ENCODE measurements around the gene BCAS1. TPM values are rescaled to one million over a fixed set of nuclear protein-coding genes. Genes with fewer than 3 reads are reported as not detected.

BCAS1 gene
- total and polyA plus RNA-seq, 2 donors (not counting 1 experiment from before 2014, with no cell fraction given): 0.97 to 1.1 TPM

DNA sequence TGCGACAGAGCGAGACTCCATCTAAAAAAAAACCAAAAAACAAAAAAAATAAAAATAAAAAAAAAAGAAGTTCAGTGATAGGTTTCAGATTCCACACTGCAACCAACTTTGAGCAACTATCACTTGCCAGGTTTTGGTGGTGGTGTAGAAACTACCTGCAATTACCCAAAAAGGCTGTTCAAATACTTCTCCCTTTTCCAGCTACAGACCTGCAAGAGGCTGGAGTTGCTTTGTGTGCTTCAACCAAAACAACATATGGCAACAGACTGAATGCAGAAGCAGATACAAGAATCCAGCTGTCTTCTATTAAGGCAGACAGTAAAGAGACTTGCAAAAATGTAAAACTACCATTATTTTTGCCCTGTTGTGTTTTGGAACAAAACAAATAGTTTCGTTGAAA is 9.3 kb upstream of the BCAS1 start:
- Mint-ChIP-seq H3K4me3 (no peak overlapping the region), H3K4me1 (peaks cover 42% of the 10 kb centered on the region), H3K27me3 (no peaks in the 10 kb centered on the region), H3K27ac (peak overlapping the region; percentile 38), H3K9me3 (ENCODE audit: insufficient read depth) (peaks cover 2% of the 10 kb centered on the region)
- Histone ChIP-seq H2AFZ (ENCODE audit: insufficient read depth, low read depth, low read length, poor library complexity, severe bottlenecking) (no peak overlapping the region), H3K4me3 (ENCODE audit: control extremely low read depth in 1 of 5, extremely low read depth in 1 of 5, insufficient read depth in 1 of 5, low read depth in 2 of 5, low read length in 4 of 5) (no peak overlapping the region), H3K36me3 (replicated peaks in 1 of 2; ENCODE audit: control extremely low read depth in 1 of 2, control insufficient read depth in 1 of 2, extremely low read depth in 1 of 2, insufficient read depth in 2 of 2, low read length in 1 of 2) (no peaks in the 10 kb centered on the region), H3K27me3 (replicated peaks in 1 of 4; ENCODE audit: control extremely low read depth in 1 of 4, control insufficient read depth in 3 of 4, insufficient read depth in 4 of 4, low read length in 3 of 4) (no peaks in the 10 kb centered on the region), H3K79me2 (ENCODE audit: control insufficient read depth, insufficient read depth, low read length) (no peaks in the 10 kb centered on the region), H3K9ac (ENCODE audit: low read length) (no peak overlapping the region), H3K4me2 (replicated peaks; ENCODE audit: low read depth, low read length, poor library complexity, severe bottlenecking) (peak overlapping the region; percentile 20), H3K4me1 (ENCODE audit: control insufficient read depth in 2 of 2, insufficient read depth in 2 of 2, low read length in 2 of 2) (peaks cover 24 to 25% of the 10 kb centered on the region in 2 donors), H4K20me1 (ENCODE audit: control insufficient read depth, insufficient read depth, low read length, poor library complexity, severe bottlenecking) (no peaks in the 10 kb centered on the region), H3K27ac (ENCODE audit: low read length in 2 of 2) (no peak overlapping the region), H3K9me3 (ENCODE audit: control extremely low read depth in 1 of 3, control insufficient read depth in 2 of 3, insufficient read depth in 1 of 3, low read length in 2 of 3) (no peaks in the 10 kb centered on the region)
- DNase-seq (no peak), ATAC-seq (ENCODE audit: low read depth) (no peak)
- WGBS (ENCODE audit: insufficient coverage): no CpG with 5 or more reads among the region's 3 CpGs
- CTCF ChIA-PET: no interaction called here
- TF ChIP-seq EZH2 (IDR thresholded peaks at IDR 0.05; ENCODE audit: borderline replicate concordance, insufficient read depth, low read depth, low read length, poor library complexity, severe bottlenecking): no peak
- TF ChIP-seq, protein P1, sequence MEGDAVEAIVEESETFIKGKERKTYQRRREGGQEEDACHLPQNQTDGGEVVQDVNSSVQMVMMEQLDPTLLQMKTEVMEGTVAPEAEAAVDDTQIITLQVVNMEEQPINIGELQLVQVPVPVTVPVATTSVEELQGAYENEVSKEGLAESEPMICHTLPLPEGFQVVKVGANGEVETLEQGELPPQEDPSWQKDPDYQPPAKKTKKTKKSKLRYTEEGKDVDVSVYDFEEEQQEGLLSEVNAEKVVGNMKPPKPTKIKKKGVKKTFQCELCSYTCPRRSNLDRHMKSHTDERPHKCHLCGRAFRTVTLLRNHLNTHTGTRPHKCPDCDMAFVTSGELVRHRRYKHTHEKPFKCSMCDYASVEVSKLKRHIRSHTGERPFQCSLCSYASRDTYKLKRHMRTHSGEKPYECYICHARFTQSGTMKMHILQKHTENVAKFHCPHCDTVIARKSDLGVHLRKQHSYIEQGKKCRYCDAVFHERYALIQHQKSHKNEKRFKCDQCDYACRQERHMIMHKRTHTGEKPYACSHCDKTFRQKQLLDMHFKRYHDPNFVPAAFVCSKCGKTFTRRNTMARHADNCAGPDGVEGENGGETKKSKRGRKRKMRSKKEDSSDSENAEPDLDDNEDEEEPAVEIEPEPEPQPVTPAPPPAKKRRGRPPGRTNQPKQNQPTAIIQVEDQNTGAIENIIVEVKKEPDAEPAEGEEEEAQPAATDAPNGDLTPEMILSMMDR (IDR thresholded peaks at IDR 0.05): no peak
- POLR2A ChIA-PET: no interaction called here
- intact Hi-C loops (cut with micrococcal nuclease): no loop called here

DNA sequence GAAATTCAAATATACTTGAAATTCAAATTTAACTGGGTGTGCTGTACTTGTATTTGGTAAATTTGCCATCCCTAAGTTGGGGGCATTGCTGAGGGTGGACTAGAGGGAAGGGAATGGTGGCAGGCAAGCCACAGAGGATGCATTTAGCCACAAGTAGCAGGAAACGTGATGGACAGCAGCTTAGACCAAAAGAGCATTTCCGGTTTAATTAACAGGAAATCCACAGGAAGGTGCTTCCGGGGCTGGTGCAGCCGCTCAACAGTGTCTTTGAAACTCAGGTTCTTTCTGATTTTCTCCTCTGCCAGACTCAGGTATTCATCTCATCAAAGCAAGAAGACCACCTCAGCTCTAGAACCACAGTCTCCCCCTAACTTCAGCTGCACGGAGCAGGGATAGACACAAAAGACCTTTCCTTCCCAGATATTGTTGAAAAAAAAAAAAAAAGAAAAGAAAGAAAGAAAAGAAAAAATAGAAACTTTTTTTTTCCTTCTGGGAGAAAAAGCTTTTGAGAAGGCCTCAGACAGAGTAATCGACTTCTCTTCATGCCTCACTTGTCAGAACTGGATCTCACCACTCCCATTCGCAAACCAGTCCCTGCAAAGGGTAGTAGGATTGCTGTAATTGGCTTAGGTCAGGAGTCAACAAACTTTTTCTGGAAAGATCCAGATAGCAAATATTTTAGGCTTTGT is 8.0 kb upstream of the BCAS1 start:
- Histone ChIP-seq H3K9me3 (ENCODE audit: control extremely low read depth in 1 of 3, control insufficient read depth in 2 of 3, insufficient read depth in 1 of 3, low read length in 2 of 3) (no peaks in the 10 kb centered on the region), H3K9ac (ENCODE audit: low read length) (no peak overlapping the region), H2AFZ (ENCODE audit: insufficient read depth, low read depth, low read length, poor library complexity, severe bottlenecking) (peak overlapping the region; percentile 39), H3K27ac (ENCODE audit: low read length in 2 of 2) (peak overlapping the region; percentile 29 to 38), H3K4me1 (ENCODE audit: control insufficient read depth in 2 of 2, insufficient read depth in 2 of 2, low read length in 2 of 2) (peaks cover 17 to 21% of the 10 kb centered on the region in 2 donors), H3K4me3 (ENCODE audit: control extremely low read depth in 1 of 5, extremely low read depth in 1 of 5, insufficient read depth in 1 of 5, low read depth in 2 of 5, low read length in 4 of 5) (peak overlapping the region in 1 of 5 experiments; percentile 21), H3K27me3 (replicated peaks in 1 of 4; ENCODE audit: control extremely low read depth in 1 of 4, control insufficient read depth in 3 of 4, insufficient read depth in 4 of 4, low read length in 3 of 4) (no peaks in the 10 kb centered on the region), H3K4me2 (replicated peaks; ENCODE audit: low read depth, low read length, poor library complexity, severe bottlenecking) (peak overlapping the region; percentile 46), H4K20me1 (ENCODE audit: control insufficient read depth, insufficient read depth, low read length, poor library complexity, severe bottlenecking) (no peaks in the 10 kb centered on the region), H3K79me2 (ENCODE audit: control insufficient read depth, insufficient read depth, low read length) (no peaks in the 10 kb centered on the region), H3K36me3 (replicated peaks in 1 of 2; ENCODE audit: control extremely low read depth in 1 of 2, control insufficient read depth in 1 of 2, extremely low read depth in 1 of 2, insufficient read depth in 2 of 2, low read length in 1 of 2) (no peaks in the 10 kb centered on the region)
- H3K4me1 Mint-ChIP-seq: peaks cover 33% of the 10 kb centered on the region
- H3K4me3 Mint-ChIP-seq: peak overlapping the region; percentile 55
- ChIA-PET POLR2A (interaction anchor here (0.6 kb wide), 1 partner anchor 370 kb away, joined by 3 read pairs; no protein-coding TSS in a partner anchor), CTCF (interaction anchor here (1.1 kb wide), 1 partner anchor 13 kb away, joined by 5 read pairs; no protein-coding TSS in a partner anchor)
- H3K9me3 Mint-ChIP-seq (ENCODE audit: insufficient read depth): peaks cover 2% of the 10 kb centered on the region
- peak; percentile 30 for DNase-seq
- H3K27ac Mint-ChIP-seq: peak overlapping the region; percentile 70
- no peak for TF ChIP-seq EZH2 (IDR thresholded peaks at IDR 0.05; ENCODE audit: borderline replicate concordance, insufficient read depth, low read depth, low read length, poor library complexity, severe bottlenecking)
- TF ChIP-seq, protein P1 (IDR thresholded peaks at IDR 0.05): no peak
- intact Hi-C loops (cut with micrococcal nuclease): no loop called here
- WGBS (ENCODE audit: insufficient coverage): 0% methylated on average over 4 of the region's 7 CpGs
- H3K27me3 Mint-ChIP-seq: no peaks in the 10 kb centered on the region
- ATAC-seq (ENCODE audit: low read depth): no peak

All from B cell (primary cell).